ENCODE results near the gene EMILIN2. TPM values are rescaled to one million over a fixed set of nuclear protein-coding genes. Genes with fewer than 3 reads are reported as not detected.

Gene EMILIN2
- total and polyA plus RNA-seq, 5 donors = 3.8 to 8.4 (median 6.8) TPM

DNA sequence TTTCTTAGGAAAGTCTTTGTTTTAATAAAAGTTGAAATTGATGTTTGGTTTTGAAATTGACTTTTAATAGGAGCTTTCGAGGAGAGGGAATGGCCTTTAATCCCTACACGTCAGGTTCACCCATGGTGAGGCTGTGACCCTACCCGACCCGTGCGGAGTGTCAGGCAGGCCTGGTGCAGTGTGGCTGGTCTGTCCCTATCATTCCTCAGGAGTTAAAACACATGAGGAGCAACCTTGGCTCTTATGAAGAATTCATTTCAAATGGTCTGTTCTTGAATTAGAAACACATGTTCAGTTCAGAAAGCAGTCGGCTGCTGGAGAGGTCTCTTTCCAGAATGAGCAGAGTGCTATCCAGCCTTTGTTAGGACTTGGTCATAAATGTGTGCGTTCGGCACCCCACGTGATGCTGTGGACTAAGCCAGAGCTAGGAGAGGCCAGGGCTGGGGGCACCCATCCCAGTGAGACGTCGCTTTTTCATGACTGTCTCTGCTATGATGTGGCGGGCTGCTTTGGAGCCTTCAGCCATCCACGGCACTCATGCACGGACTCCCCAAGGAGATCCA, 54.7 kb downstream of the EMILIN2 start:
- Histone ChIP-seq H3K4me3 (ENCODE audit: low read length) (no peak overlapping the region), H3K27ac (ENCODE audit: low read length) (no peak overlapping the region), H3K9me3 (ENCODE audit: control insufficient read depth, low read length) (no peaks in the 10 kb centered on the region), H3K4me1 (ENCODE audit: control insufficient read depth, insufficient read depth, low read length) (no peaks in the 10 kb centered on the region), H3K27me3 (ENCODE audit: control insufficient read depth, insufficient read depth) (no peaks in the 10 kb centered on the region)
- WGBS = 48% methylated on average over 14 of the region's 14 CpGs
- intact Hi-C loops (cut with DNase I) = loop anchor here in 1 of 4 donors (10.0 kb wide), 1 partner anchor 97 kb away; no protein-coding TSS in a partner anchor
- ATAC-seq (peak; percentile 6 to 36), DNase-seq (peak in 2 of 3 donors; percentile 46 to 81)

DNA sequence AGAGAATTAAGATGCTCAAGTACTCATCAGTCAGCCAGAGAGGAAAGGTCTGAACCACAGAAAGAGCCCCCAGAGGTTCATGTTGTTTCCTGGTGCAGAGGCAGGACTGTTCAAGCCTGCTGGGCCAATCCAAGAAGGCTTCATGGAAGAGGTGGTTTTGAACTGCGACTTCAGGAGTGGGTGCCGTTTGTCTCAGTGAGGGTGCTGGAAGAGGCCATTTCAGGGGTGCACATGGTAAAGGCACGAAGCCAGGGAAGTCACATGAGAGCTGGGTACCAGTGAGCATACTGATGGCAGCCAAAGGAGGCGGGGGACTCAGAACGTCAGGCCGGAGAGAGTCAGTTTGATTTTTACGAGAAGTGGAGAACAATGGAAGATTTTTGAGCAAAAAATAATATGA, 55.5 kb downstream of the EMILIN2 start:
- 75% methylated on average over 7 of the region's 7 CpGs for WGBS

DNA sequence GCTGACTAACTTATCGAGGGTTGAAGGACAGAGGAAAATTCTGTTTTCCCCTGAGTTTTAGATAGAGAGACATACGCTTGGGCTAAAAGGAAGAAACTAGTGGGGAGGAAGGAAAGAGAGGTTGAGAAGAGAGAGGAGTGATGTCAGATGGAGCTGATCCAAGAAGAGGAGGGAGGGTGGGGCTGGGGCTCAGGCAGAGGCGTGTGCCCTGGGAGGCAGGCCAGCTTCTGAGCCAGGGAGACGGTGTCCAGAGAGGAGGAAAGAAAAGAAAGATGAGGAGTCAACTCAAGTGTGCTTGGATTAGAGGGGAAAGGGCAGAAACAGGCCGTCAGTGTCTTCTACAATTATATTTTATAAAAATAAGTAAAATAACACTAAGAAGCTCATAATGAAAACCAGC, 56.2 kb downstream of the EMILIN2 start:
- intact Hi-C loops (cut with DNase I) = loop anchor here in 1 of 4 donors (10.0 kb wide), 1 partner anchor 98 kb away; no protein-coding TSS in a partner anchor
- H3K4me1 ChIP-seq (ENCODE audit: control insufficient read depth, insufficient read depth, low read length) = no peaks in the 10 kb centered on the region

More for the DNA sequence above, 55.5 kb downstream of the EMILIN2 start:
- no peak overlapping the region for H3K4me3 ChIP-seq (ENCODE audit: low read length)
- peak overlapping the region; percentile 45 for H3K27ac ChIP-seq (ENCODE audit: low read length)
- intact Hi-C loops (cut with DNase I) = loop anchor here in 1 of 4 donors (10.0 kb wide), 1 partner anchor 98 kb away; no protein-coding TSS in a partner anchor
- H3K9me3 ChIP-seq (ENCODE audit: control insufficient read depth, low read length) = no peaks in the 10 kb centered on the region
- H3K27me3 ChIP-seq (ENCODE audit: control insufficient read depth, insufficient read depth) = no peaks in the 10 kb centered on the region
- no peaks in the 10 kb centered on the region for H3K4me1 ChIP-seq (ENCODE audit: control insufficient read depth, insufficient read depth, low read length)
- ATAC-seq (no peak), DNase-seq (no peak)

DNA sequence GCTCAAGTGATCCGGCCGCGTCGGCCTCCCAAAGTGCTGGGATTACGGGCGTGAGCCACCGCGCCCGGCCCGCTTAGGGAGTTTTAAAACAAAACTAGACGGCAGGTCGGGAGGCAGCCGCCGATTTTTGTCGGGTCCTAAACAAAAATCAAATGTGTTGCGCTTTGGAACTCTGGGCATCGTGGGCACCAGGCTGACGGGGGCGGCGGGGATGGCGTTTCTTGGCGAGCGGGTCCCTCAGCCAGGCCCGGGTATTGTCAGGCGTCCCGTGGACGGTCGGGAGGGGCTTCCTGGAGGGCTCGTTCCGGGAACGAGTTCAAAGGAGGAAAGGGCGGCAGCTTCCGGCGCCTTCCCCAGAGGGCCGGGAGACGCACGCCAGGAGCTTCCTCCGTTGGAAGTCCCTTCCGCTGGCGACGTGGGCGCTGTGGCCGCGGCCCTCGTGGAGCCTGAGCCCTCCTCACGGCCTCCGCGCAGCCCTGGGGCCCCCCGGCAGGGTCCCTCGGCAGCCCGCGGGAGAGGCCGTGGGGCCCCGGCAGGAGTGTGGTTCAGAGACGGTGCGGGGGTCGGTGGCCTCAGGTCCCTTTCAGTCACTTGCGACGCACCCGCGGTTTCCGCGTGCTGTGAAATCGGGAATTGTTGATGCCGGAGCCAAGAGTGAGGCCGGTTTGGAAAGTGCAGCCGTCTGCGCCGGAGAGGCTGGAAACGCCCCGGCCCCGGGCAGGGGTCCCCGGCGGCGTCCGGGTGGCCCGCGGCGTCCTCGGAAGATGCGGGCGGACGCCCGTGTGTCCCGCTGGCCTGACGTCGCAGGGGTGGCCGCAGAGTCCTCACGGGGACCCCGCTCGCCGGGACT, 59.3 kb downstream of the EMILIN2 start:
- H3K9me3 ChIP-seq (ENCODE audit: control insufficient read depth, low read length) = no peaks in the 10 kb centered on the region
- no peak overlapping the region for H3K27ac ChIP-seq (ENCODE audit: low read length)
- peak; percentile 64 to 85 for ATAC-seq
- peak; percentile 84 to 91 (median 89) for DNase-seq
- intact Hi-C loops (cut with DNase I) = loop anchor here in 1 of 4 donors (10.0 kb wide), 1 partner anchor 101 kb away; no protein-coding TSS in a partner anchor
- peak overlapping the region; percentile 50 for H3K4me3 ChIP-seq (ENCODE audit: low read length)
- 9% methylated on average over 92 of the region's 92 CpGs for WGBS
- no peaks in the 10 kb centered on the region for H3K27me3 ChIP-seq (ENCODE audit: control insufficient read depth, insufficient read depth)
- H3K4me1 ChIP-seq (ENCODE audit: control insufficient read depth, insufficient read depth, low read length) = no peaks in the 10 kb centered on the region

More for the DNA sequence above, 56.2 kb downstream of the EMILIN2 start:
- Histone ChIP-seq H3K4me3 (ENCODE audit: low read length) (no peak overlapping the region), H3K27me3 (ENCODE audit: control insufficient read depth, insufficient read depth) (no peaks in the 10 kb centered on the region), H3K27ac (ENCODE audit: low read length) (peak overlapping the region; percentile 66), H3K9me3 (ENCODE audit: control insufficient read depth, low read length) (no peaks in the 10 kb centered on the region)
- DNase-seq (peak; percentile 80 to 91 (median 88)), ATAC-seq (peak; percentile 58 to 65)
- WGBS = 9% methylated on average over 5 of the region's 5 CpGs

DNA sequence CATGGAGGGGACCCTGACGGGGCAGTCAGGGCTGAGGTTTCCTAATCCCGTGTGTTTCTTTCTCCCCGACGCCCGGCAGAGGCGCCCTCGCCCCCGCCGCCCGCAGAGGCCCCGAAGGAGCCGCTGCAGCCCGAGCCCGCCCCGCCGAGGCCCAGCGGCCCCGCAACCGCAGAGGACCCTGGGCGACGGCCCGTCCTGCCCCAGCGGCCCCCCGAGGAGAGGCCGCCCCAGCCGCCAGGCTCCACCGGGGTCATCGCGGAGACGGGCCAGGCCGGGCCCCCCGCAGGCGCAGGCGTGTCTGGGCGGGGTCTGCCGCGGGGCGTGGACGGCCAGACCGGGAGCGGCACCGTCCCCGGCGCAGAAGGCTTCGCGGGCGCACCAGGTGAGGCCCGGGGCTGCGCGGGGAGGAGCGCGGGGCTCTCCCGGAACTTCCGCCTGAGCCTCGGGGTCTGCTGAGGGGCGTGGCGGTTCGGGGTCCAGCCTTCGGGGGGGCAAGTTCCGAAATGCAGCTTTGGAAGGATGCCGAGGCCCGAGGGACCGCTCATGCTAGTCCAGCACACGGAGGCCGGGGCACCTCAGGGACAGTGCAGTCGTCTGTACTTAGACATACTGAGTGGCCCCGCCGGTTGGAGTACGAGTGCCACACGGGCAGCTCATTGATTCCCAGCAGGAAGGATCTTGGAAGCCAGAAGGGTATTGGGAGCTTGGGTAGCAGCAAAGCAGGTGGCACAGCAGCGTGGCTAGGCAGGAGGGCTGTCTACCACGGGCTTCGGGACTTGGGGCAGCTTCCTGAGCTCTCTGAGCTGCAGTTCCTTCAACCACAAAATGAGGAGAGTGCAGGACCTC, 60.1 kb downstream of the EMILIN2 start:
- H3K4me1 ChIP-seq (ENCODE audit: control insufficient read depth, insufficient read depth, low read length) = no peaks in the 10 kb centered on the region
- 6% methylated on average over 73 of the region's 73 CpGs for WGBS
- H3K27ac ChIP-seq (ENCODE audit: low read length) = no peak overlapping the region
- intact Hi-C loops (cut with DNase I) = loop anchor here in 1 of 4 donors (10.0 kb wide), 1 partner anchor 102 kb away; no protein-coding TSS in a partner anchor
- H3K27me3 ChIP-seq (ENCODE audit: control insufficient read depth, insufficient read depth) = no peaks in the 10 kb centered on the region
- H3K9me3 ChIP-seq (ENCODE audit: control insufficient read depth, low read length) = no peaks in the 10 kb centered on the region
- ATAC-seq (peak; percentile 25 to 49), DNase-seq (peak; percentile 33 to 75 (median 72))
- peak overlapping the region; percentile 50 for H3K4me3 ChIP-seq (ENCODE audit: low read length)

DNA sequence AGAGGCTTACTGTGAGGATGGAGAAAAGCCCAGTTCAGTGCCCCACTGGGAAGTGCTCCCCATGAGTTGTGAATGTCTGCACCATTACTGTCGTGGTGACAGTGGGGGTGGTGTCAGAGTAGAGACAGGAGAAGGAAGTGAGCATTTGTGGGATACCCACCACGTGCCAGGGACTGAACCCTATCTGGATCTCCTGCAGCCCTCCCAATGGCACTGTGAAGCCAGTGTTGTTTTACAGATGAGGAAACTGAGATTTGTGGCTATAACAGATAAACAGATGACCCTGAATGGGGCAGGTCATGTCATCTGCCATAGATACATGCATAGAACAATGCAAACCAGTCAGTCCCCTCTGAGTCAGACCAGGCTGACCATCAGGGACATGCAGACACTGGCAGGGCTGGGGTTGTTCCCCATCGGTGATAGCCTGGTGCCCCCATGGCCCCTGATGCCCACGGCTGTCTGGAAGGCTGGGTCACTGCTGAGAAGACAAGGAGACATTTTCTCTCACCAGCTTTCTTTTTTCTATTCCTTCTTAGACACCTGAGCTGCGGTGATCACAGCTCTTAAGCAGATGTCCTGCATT, 60.8 kb downstream of the EMILIN2 start:
- DNase-seq = peak in 1 of 3 donors; percentile 31
- Histone ChIP-seq H3K27me3 (ENCODE audit: control insufficient read depth, insufficient read depth) (no peaks in the 10 kb centered on the region), H3K27ac (ENCODE audit: low read length) (no peak overlapping the region), H3K4me3 (ENCODE audit: low read length) (no peak overlapping the region), H3K4me1 (ENCODE audit: control insufficient read depth, insufficient read depth, low read length) (no peaks in the 10 kb centered on the region), H3K9me3 (ENCODE audit: control insufficient read depth, low read length) (no peaks in the 10 kb centered on the region)
- intact Hi-C loops (cut with DNase I) = loop anchor here in 1 of 4 donors (10.0 kb wide), 1 partner anchor 103 kb away; no protein-coding TSS in a partner anchor
- WGBS = 80% methylated on average over 5 of the region's 5 CpGs
- no peak for ATAC-seq

DNA sequence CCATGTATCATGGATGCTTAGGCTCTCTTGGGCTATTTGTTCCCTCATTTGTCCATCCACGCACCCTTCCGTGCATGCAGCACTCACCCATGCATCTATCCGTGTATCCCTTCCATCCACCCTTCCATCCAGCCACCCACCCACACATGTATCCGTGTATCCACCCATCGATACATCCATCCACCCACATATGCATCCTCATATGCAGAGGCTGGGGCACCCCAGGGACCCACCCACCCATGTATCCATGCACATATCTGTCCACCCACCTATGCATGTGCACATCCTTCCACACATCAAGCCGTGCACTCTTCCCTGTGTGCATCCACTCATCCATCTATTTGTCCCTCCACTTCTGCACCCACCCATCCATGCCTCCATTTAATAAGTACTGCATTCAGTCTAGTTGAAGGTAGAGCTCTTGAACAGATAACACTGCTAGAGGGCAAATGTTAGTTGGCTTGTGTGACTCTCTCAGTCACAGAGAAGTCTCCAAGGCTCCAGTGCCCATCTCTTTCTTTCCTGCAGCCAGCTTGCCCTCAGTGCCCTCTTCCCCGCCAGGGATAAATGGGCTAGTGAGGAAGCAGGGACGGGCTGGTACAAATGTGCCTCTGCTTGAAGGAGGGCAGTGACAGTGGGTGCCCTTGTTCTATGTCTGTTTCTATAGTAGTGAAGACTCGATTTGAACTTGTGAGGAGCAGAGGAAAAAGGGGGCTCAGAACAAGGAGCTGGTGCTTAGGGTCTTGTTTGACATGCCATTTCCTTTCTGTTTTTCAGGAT, 61.5 kb downstream of the EMILIN2 start:
- Histone ChIP-seq H3K27ac (ENCODE audit: low read length) (no peak overlapping the region), H3K27me3 (ENCODE audit: control insufficient read depth, insufficient read depth) (no peaks in the 10 kb centered on the region), H3K4me3 (ENCODE audit: low read length) (no peak overlapping the region), H3K4me1 (ENCODE audit: control insufficient read depth, insufficient read depth, low read length) (no peaks in the 10 kb centered on the region), H3K9me3 (ENCODE audit: control insufficient read depth, low read length) (no peaks in the 10 kb centered on the region)
- WGBS = 89% methylated on average over 9 of the region's 9 CpGs
- intact Hi-C loops (cut with DNase I) = loop anchor here in 1 of 4 donors (10.0 kb wide), 1 partner anchor 104 kb away; no protein-coding TSS in a partner anchor
- no peak for ATAC-seq
- peak in 1 of 3 donors; percentile 20 for DNase-seq

DNA sequence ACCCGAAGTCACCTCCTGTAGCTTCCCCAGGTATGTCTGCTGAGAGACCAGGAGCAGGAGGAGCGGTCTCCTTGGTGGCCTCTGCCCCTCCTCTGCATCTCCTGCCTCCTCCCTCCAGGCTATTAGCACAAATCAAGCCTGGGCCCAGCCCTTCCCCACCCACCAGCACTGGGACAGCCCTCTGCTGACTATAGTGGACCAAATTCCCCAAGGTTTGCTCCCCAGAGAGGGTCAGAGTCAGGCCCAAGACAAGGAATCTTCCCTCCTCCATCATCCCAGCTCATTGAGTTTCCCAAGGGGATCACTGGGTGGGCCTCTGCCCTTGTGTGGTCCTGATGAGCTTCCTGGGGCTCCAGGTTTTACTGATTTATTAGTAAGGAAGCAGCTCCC, 62.1 kb downstream of the EMILIN2 start:
- Histone ChIP-seq H3K27me3 (ENCODE audit: control insufficient read depth, insufficient read depth) (no peaks in the 10 kb centered on the region), H3K9me3 (ENCODE audit: control insufficient read depth, low read length) (no peaks in the 10 kb centered on the region), H3K4me3 (ENCODE audit: low read length) (no peak overlapping the region), H3K4me1 (ENCODE audit: control insufficient read depth, insufficient read depth, low read length) (no peaks in the 10 kb centered on the region), H3K27ac (ENCODE audit: low read length) (no peak overlapping the region)
- peak in 1 of 3 donors; percentile 43 for DNase-seq
- WGBS = 90% methylated on average over 2 of the region's 2 CpGs
- no peak for ATAC-seq
- intact Hi-C loops (cut with DNase I) = loop anchor here in 1 of 4 donors (10.0 kb wide), 1 partner anchor 104 kb away; no protein-coding TSS in a partner anchor

DNA sequence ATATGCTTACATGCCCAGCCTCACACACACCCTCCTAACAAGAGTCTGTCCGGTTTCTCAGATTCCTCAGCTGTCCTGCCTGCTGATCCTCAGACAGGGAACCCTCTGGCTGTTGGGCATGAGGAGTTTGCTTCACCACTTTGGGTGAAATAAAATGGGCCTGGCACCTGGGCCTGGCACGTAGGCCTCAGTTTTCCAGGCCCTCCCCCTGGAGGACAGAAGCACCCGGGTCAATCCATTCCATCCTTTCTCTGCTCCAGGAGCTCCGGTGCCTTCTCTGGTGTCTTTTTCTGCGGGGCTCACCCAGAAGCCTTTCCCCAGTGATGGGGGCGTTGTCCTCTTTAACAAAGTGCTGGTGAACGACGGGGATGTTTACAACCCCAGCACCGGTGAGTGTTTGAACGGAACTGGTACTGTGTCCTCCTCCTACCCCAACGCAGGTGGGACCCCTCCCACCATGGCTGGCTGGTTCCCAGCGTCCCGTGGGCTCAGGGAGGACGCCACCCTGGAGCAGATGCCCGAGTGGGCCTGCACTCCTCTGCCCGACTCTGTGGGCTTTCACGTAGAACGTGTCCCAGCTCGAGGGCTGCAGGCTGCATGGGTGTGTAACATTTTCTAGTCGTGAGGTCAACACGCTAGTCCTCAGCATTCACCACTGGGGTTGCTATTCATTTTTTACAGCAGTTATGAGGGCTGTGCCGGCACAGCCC, 62.8 kb downstream of the EMILIN2 start:
- intact Hi-C loops (cut with DNase I) = loop anchor here in 2 of 4 donors (10.0 kb wide), 2 partner anchors 105 to 115 kb away; no protein-coding TSS in a partner anchor
- no peak overlapping the region for H3K4me3 ChIP-seq (ENCODE audit: low read length)
- no peak for DNase-seq
- H3K9me3 ChIP-seq (ENCODE audit: control insufficient read depth, low read length) = no peaks in the 10 kb centered on the region
- H3K27me3 ChIP-seq (ENCODE audit: control insufficient read depth, insufficient read depth) = no peaks in the 10 kb centered on the region
- no peaks in the 10 kb centered on the region for H3K4me1 ChIP-seq (ENCODE audit: control insufficient read depth, insufficient read depth, low read length)
- no peak for ATAC-seq
- WGBS = 88% methylated on average over 22 of the region's 22 CpGs
- no peak overlapping the region for H3K27ac ChIP-seq (ENCODE audit: low read length)
